22Rv1 (cell line): ENCODE results near the gene DOCK3.

Experiments used
- ZFX ChIP-seq: fragments of 450-650 bp; IDR thresholded peaks from 2 replicates; pipeline ENCODE4 v1.6.1; 2017; ENCODE audit warnings: antibody characterized with exemption, borderline replicate concordance
- TF ChIP-seq, protein P1 (sequence below): fragments of 450-650 bp; IDR thresholded peaks from 2 replicates; pipeline ENCODE4 v1.5.1; 2017; ENCODE audit warnings: mild to moderate bottlenecking

- TF ChIP-seq, protein P1, sequence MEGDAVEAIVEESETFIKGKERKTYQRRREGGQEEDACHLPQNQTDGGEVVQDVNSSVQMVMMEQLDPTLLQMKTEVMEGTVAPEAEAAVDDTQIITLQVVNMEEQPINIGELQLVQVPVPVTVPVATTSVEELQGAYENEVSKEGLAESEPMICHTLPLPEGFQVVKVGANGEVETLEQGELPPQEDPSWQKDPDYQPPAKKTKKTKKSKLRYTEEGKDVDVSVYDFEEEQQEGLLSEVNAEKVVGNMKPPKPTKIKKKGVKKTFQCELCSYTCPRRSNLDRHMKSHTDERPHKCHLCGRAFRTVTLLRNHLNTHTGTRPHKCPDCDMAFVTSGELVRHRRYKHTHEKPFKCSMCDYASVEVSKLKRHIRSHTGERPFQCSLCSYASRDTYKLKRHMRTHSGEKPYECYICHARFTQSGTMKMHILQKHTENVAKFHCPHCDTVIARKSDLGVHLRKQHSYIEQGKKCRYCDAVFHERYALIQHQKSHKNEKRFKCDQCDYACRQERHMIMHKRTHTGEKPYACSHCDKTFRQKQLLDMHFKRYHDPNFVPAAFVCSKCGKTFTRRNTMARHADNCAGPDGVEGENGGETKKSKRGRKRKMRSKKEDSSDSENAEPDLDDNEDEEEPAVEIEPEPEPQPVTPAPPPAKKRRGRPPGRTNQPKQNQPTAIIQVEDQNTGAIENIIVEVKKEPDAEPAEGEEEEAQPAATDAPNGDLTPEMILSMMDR, result no peak
- TF ChIP-seq ZFX, result no peak
These were observed 661.5 kb downstream of the DOCK3 start for GRCh38 chr3:51336261-51336660.
